VCaP (cell line): ENCODE data around the gene CAMTA2.

Experiments
- H3K27ac ChIP-seq: fragments of 450-650 bp; 2 replicates; pipeline ENCODE4 v1.5.1; 2017
- TF ChIP-seq, protein P1 (sequence below): fragments of 450-650 bp; conservative IDR thresholded peaks from 2 replicates; pipeline ENCODE4 v1.5.1; 2017; ENCODE audit warnings: mild to moderate bottlenecking, moderate library complexity

Gene CAMTA2

GRCh38 chr17:4965311-4965986 is 22.0 kb downstream of the CAMTA2 start:
- TF ChIP-seq, protein P1, sequence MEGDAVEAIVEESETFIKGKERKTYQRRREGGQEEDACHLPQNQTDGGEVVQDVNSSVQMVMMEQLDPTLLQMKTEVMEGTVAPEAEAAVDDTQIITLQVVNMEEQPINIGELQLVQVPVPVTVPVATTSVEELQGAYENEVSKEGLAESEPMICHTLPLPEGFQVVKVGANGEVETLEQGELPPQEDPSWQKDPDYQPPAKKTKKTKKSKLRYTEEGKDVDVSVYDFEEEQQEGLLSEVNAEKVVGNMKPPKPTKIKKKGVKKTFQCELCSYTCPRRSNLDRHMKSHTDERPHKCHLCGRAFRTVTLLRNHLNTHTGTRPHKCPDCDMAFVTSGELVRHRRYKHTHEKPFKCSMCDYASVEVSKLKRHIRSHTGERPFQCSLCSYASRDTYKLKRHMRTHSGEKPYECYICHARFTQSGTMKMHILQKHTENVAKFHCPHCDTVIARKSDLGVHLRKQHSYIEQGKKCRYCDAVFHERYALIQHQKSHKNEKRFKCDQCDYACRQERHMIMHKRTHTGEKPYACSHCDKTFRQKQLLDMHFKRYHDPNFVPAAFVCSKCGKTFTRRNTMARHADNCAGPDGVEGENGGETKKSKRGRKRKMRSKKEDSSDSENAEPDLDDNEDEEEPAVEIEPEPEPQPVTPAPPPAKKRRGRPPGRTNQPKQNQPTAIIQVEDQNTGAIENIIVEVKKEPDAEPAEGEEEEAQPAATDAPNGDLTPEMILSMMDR = no peak
- no peak overlapping the region for H3K27ac ChIP-seq

DNA sequence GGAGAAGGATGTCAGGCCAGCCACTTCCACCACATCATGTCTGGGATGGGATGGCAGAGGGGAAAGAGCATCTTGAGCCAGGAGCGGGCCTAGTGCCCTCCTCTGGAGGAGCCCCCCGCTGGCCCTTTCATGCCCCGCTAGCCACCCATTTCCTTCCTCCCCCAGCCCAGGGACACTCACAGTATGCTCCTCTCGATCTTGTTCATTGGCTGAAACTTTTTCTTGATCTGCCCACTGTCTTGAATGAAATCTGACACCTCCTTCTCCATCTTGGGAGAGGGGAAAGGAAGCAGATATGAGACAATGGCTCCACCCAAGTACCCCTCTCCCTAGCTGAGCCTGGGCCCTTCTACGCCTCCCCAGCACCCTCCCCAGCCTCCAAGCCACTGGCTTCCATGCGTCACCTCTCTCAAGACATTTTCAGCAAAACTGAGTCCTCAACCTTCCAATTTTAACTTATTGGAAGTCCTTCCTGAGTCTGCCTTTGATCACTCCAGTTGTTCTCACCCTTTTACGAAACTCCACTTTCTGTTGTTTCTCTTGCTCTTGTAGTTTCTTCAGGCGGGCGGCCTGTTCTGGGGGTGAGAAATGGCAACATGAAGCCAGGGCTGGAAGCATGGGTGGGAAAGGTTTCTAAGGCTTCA is 27.1 kb downstream of the CAMTA2 start:
- no peak overlapping the region for H3K27ac ChIP-seq
- TF ChIP-seq, protein P1 = no peak

GRCh38 chr17:4959261-4959965 is 28.1 kb downstream of the CAMTA2 start:
- TF ChIP-seq, protein P1 = no peak
- H3K27ac ChIP-seq = no peak overlapping the region

- TF ChIP-seq, protein P1 = no peak
- H3K27ac ChIP-seq = no peak overlapping the region
These were observed 29.4 kb downstream of the CAMTA2 start for GRCh38 chr17:4958102-4958501.

GRCh38 chr17:4956493-4957061 is 30.9 kb downstream of the CAMTA2 start:
- TF ChIP-seq, protein P1 = no peak
- no peak overlapping the region for H3K27ac ChIP-seq

DNA sequence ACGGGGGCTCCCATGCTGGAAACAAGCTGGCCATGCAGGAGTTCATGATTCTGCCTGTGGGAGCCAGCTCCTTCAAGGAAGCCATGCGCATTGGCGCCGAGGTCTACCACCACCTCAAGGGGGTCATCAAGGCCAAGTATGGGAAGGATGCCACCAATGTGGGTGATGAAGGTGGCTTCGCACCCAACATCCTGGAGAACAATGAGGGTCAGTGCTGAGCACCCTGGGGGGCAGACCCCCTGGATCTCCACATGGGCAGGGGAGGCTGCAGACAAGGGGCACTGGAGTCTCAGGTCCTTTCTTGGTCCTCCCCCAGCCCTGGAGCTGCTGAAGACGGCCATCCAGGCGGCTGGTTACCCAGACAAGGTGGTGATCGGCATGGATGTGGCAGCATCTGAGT is 32.4 kb downstream of the CAMTA2 start:
- no peak overlapping the region for H3K27ac ChIP-seq
- TF ChIP-seq, protein P1 = no peak

DNA sequence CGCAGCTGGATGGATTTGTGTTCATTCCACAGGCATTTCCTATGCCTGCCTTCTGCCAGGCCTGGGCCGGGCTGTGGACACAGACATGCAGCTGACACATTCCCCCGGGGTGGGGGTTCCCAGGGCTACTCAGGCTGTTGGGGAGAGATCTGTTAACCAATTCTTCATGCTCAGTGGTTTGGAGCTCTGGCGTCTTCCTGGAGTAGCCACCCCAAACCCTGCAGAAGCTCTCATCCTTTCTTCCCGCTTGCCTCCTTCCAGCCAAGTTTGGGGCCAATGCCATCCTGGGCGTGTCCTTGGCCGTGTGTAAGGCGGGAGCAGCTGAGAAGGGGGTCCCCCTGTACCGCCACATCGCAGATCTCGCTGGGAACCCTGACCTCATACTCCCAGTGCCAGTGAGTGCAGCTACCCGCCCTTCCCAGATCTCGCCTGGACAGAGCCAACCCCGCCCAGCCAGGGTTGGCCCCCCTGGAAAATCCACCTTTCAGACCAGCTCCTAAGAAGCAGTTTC is 34.0 kb downstream of the CAMTA2 start:
- H3K27ac ChIP-seq = no peak overlapping the region
- TF ChIP-seq, protein P1 = no peak
